Activated CD4-positive, alpha-beta memory T cell treated with anti-CD3 and anti-CD28 coated beads for 36 hours (primary cell): ENCODE results near the gene PDLIM5. TPM values are rescaled to one million over a fixed set of nuclear protein-coding genes. Genes with fewer than 3 reads are reported as not detected.

Source experiments
- CTCF ChIA-PET: fragments of 350-600 bp; sonication (Branson Sonifier 250); formaldehyde crosslinking; loops from one replicate; lab custom pipeline; 2021; ENCODE audit warnings: antibody characterized with exemption, inconsistent platforms; lab: Charles Lee
- POLR2A ChIA-PET: fragments of 350-600 bp; sonication (Branson Sonifier 250); formaldehyde crosslinking; loops from one replicate; lab custom pipeline; 2021; ENCODE audit warnings: antibody characterized with exemption; lab: Charles Lee
- DNase-seq: peaks from one replicate; pipeline ENCODE4 v3.0.0-alpha.2; 2020
- H3K27ac Mint-ChIP-seq: one replicate; pipeline ENCODE4 v1.8.0; 2021; ENCODE audit warnings: mixed read lengths
- H3K27me3 Mint-ChIP-seq: one replicate; pipeline ENCODE4 v1.8.0; 2021; ENCODE audit warnings: mixed read lengths
- H3K36me3 Mint-ChIP-seq: one replicate; pipeline ENCODE4 v1.8.0; 2021; ENCODE audit warnings: mixed read lengths
- H3K4me1 Mint-ChIP-seq: one replicate; pipeline ENCODE4 v1.8.0; 2021; ENCODE audit warnings: low read depth, mixed read lengths
- H3K4me3 Mint-ChIP-seq: one replicate; pipeline ENCODE4 v1.8.0; 2021; ENCODE audit warnings: mild to moderate bottlenecking, mixed read lengths
- H3K9me3 Mint-ChIP-seq: one replicate; pipeline ENCODE4 v1.8.0; 2021; ENCODE audit warnings: mixed read lengths
- intact Hi-C: fragments of 100-400 bp; cut with micrococcal nuclease; formaldehyde crosslinking; loops from one replicate; pipeline ENCODE4 v1.15.1; 2023
- total RNA-seq, 2 experiments: library from RNA; stranded (reverse); gene quantifications; one replicate each; pipeline ENCODE4 v1.2.3, GENCODE V29; 2021

The PDLIM5 gene
- total RNA-seq, 2 experiments from 2014 or later: 23.8 to 26.3 TPM

DNA sequence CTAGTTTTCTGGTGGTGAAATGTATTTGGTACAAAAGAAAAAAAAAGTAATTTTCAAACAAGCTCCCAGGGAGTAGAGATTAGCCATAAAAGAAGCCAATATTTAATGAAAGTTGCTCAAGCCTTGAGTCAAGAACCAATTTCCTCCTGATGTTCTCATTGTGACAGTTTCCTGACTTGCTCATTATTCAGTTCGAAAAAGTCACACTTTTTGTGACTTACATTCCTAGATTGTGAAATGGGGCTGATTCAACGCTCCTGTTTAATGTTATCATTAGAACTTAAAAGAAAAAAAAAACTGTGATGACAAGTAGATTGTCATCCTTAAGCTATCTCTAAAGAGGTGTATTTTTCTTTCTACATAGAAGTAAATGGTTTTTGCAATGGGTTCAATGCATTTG is 183.4 kb downstream of the PDLIM5 start:
- POLR2A ChIA-PET: no interaction called here
- intact Hi-C loops: no loop called here
- H3K4me3 Mint-ChIP-seq: no peak overlapping the region

DNA sequence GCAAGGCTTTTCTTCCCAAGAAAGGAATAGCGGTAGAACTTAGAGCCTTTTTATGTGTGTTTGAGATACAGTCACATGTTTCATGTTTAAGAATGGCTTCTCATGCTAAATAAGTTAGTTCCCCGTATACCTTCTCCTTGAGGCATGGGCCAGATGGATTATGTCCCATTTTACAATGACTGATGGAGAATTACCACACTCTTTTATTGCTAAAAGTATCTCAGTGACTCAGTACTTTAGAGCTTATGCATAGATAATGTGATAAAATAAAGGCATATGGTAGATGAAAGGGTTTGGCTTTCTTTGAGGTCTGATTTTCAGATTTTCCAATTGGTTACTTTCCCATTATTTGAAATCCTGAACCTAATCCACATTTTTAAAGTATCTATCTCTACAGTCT is 184.3 kb downstream of the PDLIM5 start:
- Mint-ChIP-seq H3K36me3 (peaks cover 7% of the 10 kb centered on the region), H3K27me3 (no peaks in the 10 kb centered on the region), H3K9me3 (no peaks in the 10 kb centered on the region), H3K27ac (no peak overlapping the region), H3K4me1 (no peaks in the 10 kb centered on the region), H3K4me3 (no peak overlapping the region)
- ChIA-PET CTCF (no interaction called here), POLR2A (no interaction called here)
- DNase-seq: no peak
- intact Hi-C loops: no loop called here

More for the DNA sequence above, 183.4 kb downstream of the PDLIM5 start:
- CTCF ChIA-PET: no interaction called here
- Mint-ChIP-seq H3K9me3 (no peaks in the 10 kb centered on the region), H3K27me3 (no peaks in the 10 kb centered on the region), H3K27ac (no peak overlapping the region), H3K4me1 (no peaks in the 10 kb centered on the region), H3K36me3 (peaks cover 7% of the 10 kb centered on the region)
- no peak for DNase-seq

DNA sequence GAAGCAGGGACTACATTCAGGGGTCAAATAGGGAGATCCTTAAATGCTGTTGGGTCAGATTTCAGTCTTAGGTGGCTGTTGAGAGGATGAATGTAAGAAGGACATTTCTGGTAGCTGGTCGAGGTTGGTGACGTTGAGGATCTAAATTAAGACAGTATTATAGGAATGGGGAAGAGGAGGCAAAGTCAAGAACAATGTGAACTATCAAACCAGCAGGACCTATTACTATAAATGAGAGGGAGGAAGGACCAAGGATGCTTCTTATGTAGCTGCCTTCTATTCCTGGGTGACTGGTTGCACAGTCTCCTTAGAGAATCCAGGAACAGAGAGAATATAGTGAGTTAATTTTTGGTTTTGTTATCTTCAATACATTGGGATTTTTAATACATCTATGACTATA is 187.6 kb downstream of the PDLIM5 start:
- intact Hi-C loops: no loop called here
- no peak for DNase-seq
- Mint-ChIP-seq H3K27me3 (no peaks in the 10 kb centered on the region), H3K36me3 (peaks cover 3% of the 10 kb centered on the region), H3K9me3 (no peaks in the 10 kb centered on the region), H3K4me1 (no peaks in the 10 kb centered on the region), H3K4me3 (no peak overlapping the region), H3K27ac (no peak overlapping the region)
- POLR2A ChIA-PET: no interaction called here
- CTCF ChIA-PET: no interaction called here

DNA sequence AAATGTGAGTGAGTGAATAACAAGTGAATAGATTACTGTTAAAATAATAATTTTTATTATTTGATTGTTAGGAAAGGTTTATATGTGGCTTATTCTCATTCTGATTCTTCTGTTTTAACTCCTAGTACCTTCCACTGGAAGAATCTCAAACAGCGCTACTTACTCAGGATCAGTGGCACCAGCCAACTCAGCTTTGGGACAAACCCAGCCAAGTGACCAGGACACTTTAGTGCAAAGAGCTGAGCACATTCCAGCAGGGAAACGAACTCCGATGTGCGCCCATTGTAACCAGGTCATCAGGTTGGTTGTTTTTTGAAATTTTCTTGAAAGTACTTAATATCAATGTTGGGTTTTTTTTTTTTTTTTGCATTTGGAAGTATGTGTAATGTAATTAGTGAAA is 188.4 kb downstream of the PDLIM5 start:
- DNase-seq: no peak
- no peaks in the 10 kb centered on the region for H3K4me1 Mint-ChIP-seq
- no peak overlapping the region for H3K4me3 Mint-ChIP-seq
- CTCF ChIA-PET: no interaction called here
- H3K27ac Mint-ChIP-seq: no peak overlapping the region
- no peaks in the 10 kb centered on the region for H3K27me3 Mint-ChIP-seq
- intact Hi-C loops: no loop called here
- no peaks in the 10 kb centered on the region for H3K9me3 Mint-ChIP-seq
- H3K36me3 Mint-ChIP-seq: peaks cover 3% of the 10 kb centered on the region
- POLR2A ChIA-PET: no interaction called here

DNA sequence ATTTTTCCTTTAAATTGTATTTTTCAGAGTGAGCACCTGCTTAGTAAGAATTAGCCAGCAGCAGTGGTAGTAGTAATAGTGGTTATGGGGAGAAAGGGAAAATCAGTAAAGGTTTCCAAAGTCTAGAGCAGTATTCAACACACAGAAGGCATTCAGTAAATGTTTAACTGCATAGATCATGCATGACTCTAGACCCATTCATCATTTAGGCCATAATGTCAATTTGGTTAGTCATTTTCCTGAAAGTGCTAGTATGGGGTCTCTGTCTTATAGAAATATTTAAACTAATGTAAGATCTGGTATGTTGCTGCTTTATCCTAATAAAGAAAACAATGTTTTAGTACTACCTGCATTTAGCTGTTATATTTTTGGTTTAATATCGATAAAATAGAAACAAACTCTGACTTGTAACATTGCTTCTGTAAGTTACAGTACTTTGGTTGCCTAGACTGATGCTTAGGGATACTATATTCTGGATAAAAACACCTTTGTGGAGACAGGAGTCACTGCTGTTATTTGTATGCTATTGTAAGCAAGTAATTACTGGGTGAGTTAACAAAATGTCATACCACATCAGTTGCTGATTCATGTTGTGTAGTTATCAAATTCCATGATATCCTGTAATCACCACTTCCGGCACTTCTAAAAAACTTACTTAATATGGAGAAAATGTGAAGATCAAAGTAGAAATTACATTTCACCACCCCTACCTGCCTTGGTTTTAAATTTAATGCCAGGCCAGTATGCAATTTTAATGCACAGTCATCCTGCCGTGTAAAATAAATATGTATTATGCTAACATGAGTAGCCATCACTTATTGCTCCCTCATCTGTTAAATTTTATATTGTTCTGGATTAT is 190.2 kb downstream of the PDLIM5 start:
- ChIA-PET POLR2A (no interaction called here), CTCF (no interaction called here)
- Mint-ChIP-seq H3K9me3 (no peaks in the 10 kb centered on the region), H3K27ac (no peak overlapping the region), H3K4me3 (no peak overlapping the region), H3K36me3 (peaks cover 12% of the 10 kb centered on the region), H3K4me1 (no peaks in the 10 kb centered on the region), H3K27me3 (no peaks in the 10 kb centered on the region)
- no peak for DNase-seq
- intact Hi-C loops: no loop called here

DNA sequence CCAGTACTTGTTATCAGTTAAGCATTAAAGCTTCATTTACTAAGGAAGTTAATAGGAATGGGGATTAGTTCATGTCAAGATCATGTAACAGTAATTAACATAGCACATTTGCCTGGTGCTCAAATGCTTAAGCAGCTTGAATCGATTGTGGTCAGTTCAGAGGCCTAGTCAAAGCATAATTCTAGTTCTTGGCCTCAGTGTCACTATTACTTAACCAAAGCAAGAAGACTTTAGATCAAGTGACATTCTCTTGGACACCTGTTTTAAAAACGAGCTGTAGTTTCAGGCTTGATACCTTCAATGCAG is 190.8 kb downstream of the PDLIM5 start:
- Mint-ChIP-seq H3K4me3 (no peak overlapping the region), H3K9me3 (no peaks in the 10 kb centered on the region), H3K36me3 (peaks cover 13% of the 10 kb centered on the region), H3K27me3 (no peaks in the 10 kb centered on the region), H3K4me1 (no peaks in the 10 kb centered on the region), H3K27ac (no peak overlapping the region)
- no peak for DNase-seq
- intact Hi-C loops: no loop called here
- POLR2A ChIA-PET: no interaction called here
- CTCF ChIA-PET: no interaction called here

DNA sequence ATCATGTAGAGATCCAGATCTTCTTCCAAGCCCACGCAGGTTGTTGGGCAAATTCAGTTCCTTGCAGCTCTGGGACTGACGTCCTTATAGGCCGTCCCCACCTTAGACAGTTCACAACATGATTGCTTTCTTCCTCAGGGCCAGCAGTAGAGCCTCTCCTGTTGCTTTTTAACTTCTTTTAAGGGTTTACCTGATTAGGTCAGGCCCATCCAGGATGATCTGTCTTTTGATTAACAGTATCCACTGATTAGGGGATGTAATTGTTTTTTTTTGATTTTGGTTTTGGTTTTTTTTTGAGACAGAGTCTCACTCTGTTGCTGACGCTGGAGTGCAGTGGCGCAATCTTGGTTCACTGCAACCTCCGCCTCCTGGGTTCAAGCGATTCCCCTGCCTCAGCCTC is 197.0 kb downstream of the PDLIM5 start:
- Mint-ChIP-seq H3K36me3 (peaks cover 15% of the 10 kb centered on the region), H3K27ac (no peak overlapping the region), H3K9me3 (no peaks in the 10 kb centered on the region), H3K4me3 (no peak overlapping the region), H3K4me1 (peaks cover 5% of the 10 kb centered on the region), H3K27me3 (no peaks in the 10 kb centered on the region)
- no peak for DNase-seq
- ChIA-PET CTCF (no interaction called here), POLR2A (no interaction called here)
- intact Hi-C loops: no loop called here

DNA sequence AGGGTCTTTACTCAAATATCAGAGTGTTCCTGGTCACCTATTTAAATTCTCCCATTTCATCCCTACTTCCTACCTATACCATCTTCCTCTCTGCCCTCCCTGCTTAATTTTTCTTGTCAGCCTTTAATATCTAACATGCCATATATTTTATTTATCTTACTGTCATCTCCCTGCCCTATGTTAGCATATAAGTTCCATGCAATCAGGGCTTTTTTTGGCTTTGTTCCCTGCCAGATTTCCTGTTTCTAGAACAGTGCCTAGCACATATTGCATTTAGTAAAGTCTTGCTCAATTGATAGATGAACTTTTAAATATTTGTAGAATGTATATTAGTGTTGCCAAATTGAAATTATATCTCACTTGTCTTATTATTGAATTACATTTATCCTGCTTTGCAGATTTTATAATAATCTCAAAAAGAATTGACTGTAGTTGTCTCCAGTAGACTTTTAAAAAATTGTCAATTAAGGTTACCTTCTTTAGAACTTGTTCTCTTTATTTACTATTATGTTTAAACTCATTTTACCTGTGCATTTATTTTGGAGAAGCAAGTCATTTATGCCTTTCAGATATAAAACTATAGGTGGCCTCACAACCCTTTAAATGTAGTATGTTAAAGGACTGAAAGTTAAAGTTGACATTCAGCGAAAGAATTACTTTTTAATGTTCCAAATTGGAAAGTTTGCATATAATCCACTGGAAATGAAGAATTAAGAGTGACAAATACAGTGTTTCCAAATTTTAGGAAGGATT is 197.8 kb downstream of the PDLIM5 start:
- H3K27me3 Mint-ChIP-seq: no peaks in the 10 kb centered on the region
- POLR2A ChIA-PET: no interaction called here
- peaks cover 15% of the 10 kb centered on the region for H3K36me3 Mint-ChIP-seq
- CTCF ChIA-PET: no interaction called here
- no peaks in the 10 kb centered on the region for H3K9me3 Mint-ChIP-seq
- H3K4me3 Mint-ChIP-seq: no peak overlapping the region
- H3K27ac Mint-ChIP-seq: no peak overlapping the region
- intact Hi-C loops: no loop called here
- H3K4me1 Mint-ChIP-seq: peaks cover 5% of the 10 kb centered on the region
- no peak for DNase-seq

DNA sequence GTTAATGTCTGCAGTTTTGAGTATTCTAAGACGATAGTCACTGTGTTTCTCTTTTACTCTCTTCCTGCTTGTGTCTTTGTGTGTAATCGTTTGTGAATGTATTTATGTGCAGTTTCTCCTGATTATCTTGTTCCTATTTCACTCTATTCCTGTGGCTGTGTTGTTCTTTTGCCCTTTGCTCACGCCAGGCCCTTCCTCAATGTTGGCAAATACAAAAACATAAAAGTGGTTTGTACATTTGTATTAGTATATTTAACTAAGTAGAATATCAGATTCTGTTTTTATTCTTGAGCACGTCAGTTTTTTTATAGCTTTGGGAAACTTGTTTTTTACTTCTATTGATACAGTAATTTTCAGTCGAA is 198.4 kb downstream of the PDLIM5 start:
- no peak for DNase-seq
- Mint-ChIP-seq H3K9me3 (no peaks in the 10 kb centered on the region), H3K27ac (no peak overlapping the region), H3K27me3 (no peaks in the 10 kb centered on the region), H3K36me3 (peaks cover 15% of the 10 kb centered on the region), H3K4me3 (no peak overlapping the region), H3K4me1 (peaks cover 5% of the 10 kb centered on the region)
- intact Hi-C loops: no loop called here
- POLR2A ChIA-PET: no interaction called here
- CTCF ChIA-PET: no interaction called here

DNA sequence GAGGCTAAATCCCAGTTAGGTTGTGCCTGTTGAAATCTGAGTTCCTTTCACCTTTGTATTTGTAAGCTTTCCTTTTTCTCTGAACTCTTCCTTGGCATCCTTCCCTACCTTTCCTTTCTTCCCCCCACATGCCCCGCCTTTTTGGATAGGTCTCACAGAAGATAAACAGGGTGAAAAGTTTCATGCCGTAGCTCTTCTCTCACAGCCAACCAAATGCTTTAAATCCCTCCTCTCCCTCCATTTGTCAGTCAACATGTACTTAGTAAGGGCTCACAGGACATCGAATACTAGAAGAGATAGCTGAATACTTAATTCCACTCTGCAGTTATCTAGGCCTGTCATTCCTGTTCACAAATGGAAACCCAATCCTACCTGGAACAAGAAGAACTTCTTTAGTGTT is 198.9 kb downstream of the PDLIM5 start:
- Mint-ChIP-seq H3K4me1 (peaks cover 5% of the 10 kb centered on the region), H3K4me3 (no peak overlapping the region), H3K36me3 (peaks cover 15% of the 10 kb centered on the region), H3K27me3 (no peaks in the 10 kb centered on the region), H3K9me3 (no peaks in the 10 kb centered on the region), H3K27ac (no peak overlapping the region)
- intact Hi-C loops: no loop called here
- ChIA-PET CTCF (no interaction called here), POLR2A (no interaction called here)
- DNase-seq: no peak

DNA sequence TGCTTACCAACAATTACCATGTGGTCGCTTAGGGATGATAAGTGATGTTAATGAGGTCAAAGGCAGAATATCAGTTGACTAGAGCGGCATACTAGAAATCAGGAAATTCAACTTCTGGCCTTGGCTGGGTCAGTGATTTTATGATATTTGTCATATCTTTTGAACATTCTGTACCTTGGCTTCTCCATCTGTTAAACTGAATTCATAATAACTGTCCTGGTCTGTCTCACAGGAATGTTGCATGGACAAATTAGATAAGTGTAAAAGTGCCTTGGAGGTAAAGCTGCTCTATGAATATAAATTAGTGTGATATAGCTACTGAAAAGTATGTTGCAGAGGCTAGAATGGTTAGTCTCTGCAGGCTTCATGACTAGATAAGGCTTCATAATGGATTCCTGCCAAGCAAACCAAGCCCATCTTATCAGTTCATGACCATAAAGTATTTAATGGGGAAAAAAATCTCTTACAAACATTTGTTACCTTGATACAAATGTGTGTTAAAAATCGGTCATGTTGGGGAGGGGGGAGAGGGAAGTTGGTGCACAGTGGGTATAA is 201.4 kb downstream of the PDLIM5 start:
- peaks cover 7% of the 10 kb centered on the region for H3K36me3 Mint-ChIP-seq
- intact Hi-C loops: no loop called here
- POLR2A ChIA-PET: interaction anchor here (1.0 kb wide), 1 partner anchor 9 kb away, joined by 3 read pairs; no protein-coding TSS in a partner anchor
- H3K27ac Mint-ChIP-seq: no peak overlapping the region
- no peaks in the 10 kb centered on the region for H3K4me1 Mint-ChIP-seq
- CTCF ChIA-PET: no interaction called here
- no peak for DNase-seq
- H3K9me3 Mint-ChIP-seq: no peaks in the 10 kb centered on the region
- no peaks in the 10 kb centered on the region for H3K27me3 Mint-ChIP-seq
- H3K4me3 Mint-ChIP-seq: no peak overlapping the region

DNA sequence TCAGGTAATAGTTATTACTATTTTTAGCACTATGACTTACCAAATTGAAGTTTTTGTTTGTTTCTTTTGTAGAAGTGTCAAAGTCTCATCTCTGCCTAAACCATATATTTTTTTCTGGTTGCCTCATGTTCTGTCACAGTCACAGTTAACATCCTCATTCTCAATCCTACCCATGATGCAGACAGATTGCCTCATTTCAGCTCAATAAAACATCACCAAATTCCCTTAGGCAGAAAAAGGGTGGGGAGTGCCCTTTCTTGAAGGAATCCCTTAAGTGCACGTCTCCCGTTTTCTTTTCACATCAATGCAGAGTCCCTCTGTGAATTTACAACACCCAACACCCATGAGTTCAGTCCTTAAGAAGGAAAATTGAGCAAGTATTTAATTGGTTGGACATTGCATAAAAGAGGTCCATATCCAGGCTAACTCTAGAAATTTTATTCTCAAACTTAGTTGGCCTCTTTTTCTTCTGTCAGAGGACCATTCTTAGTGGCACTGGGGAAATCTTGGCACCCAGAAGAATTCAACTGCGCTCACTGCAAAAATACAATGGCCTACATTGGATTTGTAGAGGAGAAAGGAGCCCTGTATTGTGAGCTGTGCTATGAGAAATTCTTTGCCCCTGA is 202.4 kb downstream of the PDLIM5 start:
- no peaks in the 10 kb centered on the region for H3K9me3 Mint-ChIP-seq

More for the DNA sequence above, 202.4 kb downstream of the PDLIM5 start:
- Mint-ChIP-seq H3K4me3 (no peak overlapping the region), H3K4me1 (no peaks in the 10 kb centered on the region), H3K27me3 (no peaks in the 10 kb centered on the region), H3K27ac (no peak overlapping the region), H3K36me3 (peaks cover 11% of the 10 kb centered on the region)
- intact Hi-C loops: no loop called here
- CTCF ChIA-PET: no interaction called here
- POLR2A ChIA-PET: interaction anchor here (1.0 kb wide), 1 partner anchor 10 kb away, joined by 3 read pairs; no protein-coding TSS in a partner anchor
- no peak for DNase-seq
